H54 (cell line): ENCODE results near the gene KCNJ5.
A peak's percentile ranks its signal among the peaks of the same experiment; 100 is the strongest.
"Not testable (repeated sequence)": the region's sequence is repeated elsewhere in the genome, so short reads cannot be mapped to it uniquely, and the experiment has no call there.

ENCODE experiments used
- DNase-seq: peaks from one replicate; pipeline ENCODE4 v3.0.0; 2011; ENCODE audit warnings: low spot score, mixed read lengths; ENCODE audit not compliant: insufficient read length
- FAIRE-seq: peaks from 3 replicates; lab custom pipeline; 2011; peaks lifted over from hg19 to GRCh38; lab: Jason Lieb, UNC
- POLR2A ChIP-seq: IDR thresholded peaks from 2 replicates; pipeline ENCODE4 v1.6.1; 2011; ENCODE audit warnings: low read depth, mild to moderate bottlenecking, low read length

The KCNJ5 gene

GRCh38 chr11:128917144-128917724 is 26.1 kb downstream of the KCNJ5 start:
- no peak for TF ChIP-seq POLR2A
- DNase-seq, result no peak
- FAIRE-seq, result no peak

GRCh38 chr11:128919216-128919615 is 28.1 kb downstream of the KCNJ5 start:
- no peak for TF ChIP-seq POLR2A
- FAIRE-seq (no peak), DNase-seq (no peak)

- not testable (repeated sequence) for FAIRE-seq
These were observed 28.5 kb downstream of the KCNJ5 start for GRCh38 chr11:128919635-128920034.

GRCh38 chr11:128920666-128921065 is 29.5 kb downstream of the KCNJ5 start:
- DNase-seq (no peak), FAIRE-seq (no peak)
- TF ChIP-seq POLR2A, result no peak

More at GRCh38 chr11:128919635-128920034, 28.5 kb downstream of the KCNJ5 start:
- not testable (repeated sequence) for DNase-seq

GRCh38 chr11:128921793-128922192 is 30.6 kb downstream of the KCNJ5 start:
- TF ChIP-seq POLR2A, result no peak
- FAIRE-seq, result no peak
- DNase-seq, result no peak

- DNase-seq, result no peak
- no peak for FAIRE-seq
- TF ChIP-seq POLR2A, result no peak
These were observed 32.9 kb downstream of the KCNJ5 start for GRCh38 chr11:128924104-128924503.

- TF ChIP-seq POLR2A, result no peak
- DNase-seq, result no peak
- no peak for FAIRE-seq
These were observed 33.5 kb downstream of the KCNJ5 start for GRCh38 chr11:128924510-128925249.

- DNase-seq, result no peak
- FAIRE-seq, result no peak
- TF ChIP-seq POLR2A, result no peak
These were observed 34.1 kb downstream of the KCNJ5 start for GRCh38 chr11:128925250-128925600.

GRCh38 chr11:128926000-128926399 is 34.8 kb downstream of the KCNJ5 start:
- no peak for TF ChIP-seq POLR2A
- DNase-seq (no peak), FAIRE-seq (no peak)

GRCh38 chr11:128926437-128927107 is 35.4 kb downstream of the KCNJ5 start:
- DNase-seq (no peak), FAIRE-seq (no peak)
- TF ChIP-seq POLR2A, result no peak

- DNase-seq (no peak), FAIRE-seq (no peak)
- TF ChIP-seq POLR2A, result no peak
These were observed 35.9 kb downstream of the KCNJ5 start for GRCh38 chr11:128927108-128927461.

- DNase-seq (no peak), FAIRE-seq (no peak)
- no peak for TF ChIP-seq POLR2A
These were observed 36.7 kb downstream of the KCNJ5 start for GRCh38 chr11:128927683-128928336.

- FAIRE-seq, result no peak
- TF ChIP-seq POLR2A, result no peak
- DNase-seq, result no peak
These were observed 37.2 kb downstream of the KCNJ5 start for GRCh38 chr11:128928400-128928799.

- TF ChIP-seq POLR2A, result no peak
- FAIRE-seq (no peak), DNase-seq (no peak)
These were observed 38.3 kb downstream of the KCNJ5 start for GRCh38 chr11:128929468-128929867.

- no peak for TF ChIP-seq POLR2A
- DNase-seq, result peak; percentile 27
- FAIRE-seq, result no peak
These were observed 38.8 kb downstream of the KCNJ5 start for GRCh38 chr11:128929991-128930390.
